M059J (cell line): ENCODE measurements around the gene TBXA2R. TPM values are rescaled to one million over a fixed set of nuclear protein-coding genes. Genes with fewer than 3 reads are reported as not detected.
"Not testable (repeated sequence)": the region's sequence is repeated elsewhere in the genome, so short reads cannot be mapped to it uniquely, and the experiment has no call there.

ENCODE experiments used
- DNase-seq: peaks from one replicate; pipeline ENCODE4 v3.0.0-alpha.2; 2012; ENCODE audit warnings: low read depth
- total RNA-seq: library from RNA; depleted of rRNA; stranded (reverse); fragments of >200 nt; shearing (Covaris generic); gene quantifications from 2 replicates; pipeline ENCODE4 v1.2.3, GENCODE V29; 2014; rRNA removed

The TBXA2R gene
- 0.59 TPM in 1 of 2 replicates, not detected in the other for total RNA-seq

- DNase-seq: peak; percentile 62
Observed at GRCh38 chr19:3606690-3607289, at the start of gene TBXA2R. Gene TBXA2R (minus strand): TSS chr19:3606875. CDS start chr19:3600634, 6,241 bp downstream.

- peak; percentile 52 for DNase-seq
Observed at GRCh38 chr19:3656073-3656746, 49.5 kb upstream of the TBXA2R start.

- peak; percentile 96 for DNase-seq
Observed at GRCh38 chr19:3655402-3656072, 48.9 kb upstream of the TBXA2R start.

- DNase-seq: no peak
Observed at GRCh38 chr19:3653865-3654513, 47.3 kb upstream of the TBXA2R start.

- DNase-seq: no peak
Observed at GRCh38 chr19:3653081-3653795, 46.6 kb upstream of the TBXA2R start.

- no peak for DNase-seq
Observed at GRCh38 chr19:3652422-3652821, 45.7 kb upstream of the TBXA2R start.

GRCh38 chr19:3651684-3652083 is 45.0 kb upstream of the TBXA2R start:
- DNase-seq: no peak

- DNase-seq: no peak
Observed at GRCh38 chr19:3649888-3650287, 43.2 kb upstream of the TBXA2R start.

GRCh38 chr19:3648037-3648905 is 41.6 kb upstream of the TBXA2R start:
- DNase-seq: no peak

- not testable (repeated sequence) for DNase-seq
Observed at GRCh38 chr19:3647102-3647501, 40.4 kb upstream of the TBXA2R start.

- peak; percentile 14 for DNase-seq
Observed at GRCh38 chr19:3646336-3647092, 39.8 kb upstream of the TBXA2R start.

- no peak for DNase-seq
Observed at GRCh38 chr19:3645726-3646125, 39.1 kb upstream of the TBXA2R start.

GRCh38 chr19:3645067-3645396 is 38.4 kb upstream of the TBXA2R start:
- no peak for DNase-seq

GRCh38 chr19:3644351-3645066 is 37.8 kb upstream of the TBXA2R start:
- peak; percentile 25 for DNase-seq

GRCh38 chr19:3643674-3644313 is 37.1 kb upstream of the TBXA2R start:
- no peak for DNase-seq

- no peak for DNase-seq
Observed at GRCh38 chr19:3642987-3643673, 36.5 kb upstream of the TBXA2R start.

GRCh38 chr19:3642296-3642695 is 35.6 kb upstream of the TBXA2R start:
- no peak for DNase-seq

- DNase-seq: no peak
Observed at GRCh38 chr19:3641515-3642269, 35.0 kb upstream of the TBXA2R start.
